ENCODE data around the gene SCNN1A. TPM values are rescaled to one million over a fixed set of nuclear protein-coding genes. Genes with fewer than 3 reads are reported as not detected.

Gene SCNN1A
- total RNA-seq, 6 experiments from 2014 or later, result 0.18 TPM; not detected in 5

GRCh38 chr12:6391013-6391412 is 15.7 kb upstream of the SCNN1A start:
- H3K36me3 Mint-ChIP-seq (ENCODE audit: low read depth), result peaks cover 52% of the 10 kb centered on the region
- TF ChIP-seq CTCF (IDR thresholded peaks at IDR 0.05), result no peak
- no peak overlapping the region for H3K27ac Mint-ChIP-seq
- peaks cover 4% of the 10 kb centered on the region; the same call in 1 of the 2 replicates for H3K27me3 Mint-ChIP-seq (ENCODE audit: insufficient read depth)
- no peak for DNase-seq
- peaks cover 15% of the 10 kb centered on the region; the same call in 1 of the 2 replicates for H3K4me1 Mint-ChIP-seq (ENCODE audit: low read depth)
- H3K4me3 Mint-ChIP-seq, result no peak overlapping the region
- H3K9me3 Mint-ChIP-seq, result no peaks in the 10 kb centered on the region

- no peak overlapping the region for H3K27ac Mint-ChIP-seq
- no peak for TF ChIP-seq CTCF (IDR thresholded peaks at IDR 0.05)
- no peak for DNase-seq
- peaks cover 18% of the 10 kb centered on the region for H3K4me1 Mint-ChIP-seq (ENCODE audit: low read depth)
- H3K9me3 Mint-ChIP-seq, result no peaks in the 10 kb centered on the region
- peaks cover 4% of the 10 kb centered on the region; the same call in 1 of the 2 replicates for H3K27me3 Mint-ChIP-seq (ENCODE audit: insufficient read depth)
- H3K36me3 Mint-ChIP-seq (ENCODE audit: low read depth), result peaks cover 51% of the 10 kb centered on the region
- H3K4me3 Mint-ChIP-seq, result no peak overlapping the region
Measured at GRCh38 chr12:6390084-6390799, 14.9 kb upstream of the SCNN1A start.

- H3K4me3 Mint-ChIP-seq, result no peak overlapping the region
- H3K9me3 Mint-ChIP-seq, result no peaks in the 10 kb centered on the region
- peaks cover 46% of the 10 kb centered on the region for H3K36me3 Mint-ChIP-seq (ENCODE audit: low read depth)
- H3K27me3 Mint-ChIP-seq (ENCODE audit: insufficient read depth), result no peaks in the 10 kb centered on the region; the same call in 1 of the 2 replicates
- H3K4me1 Mint-ChIP-seq (ENCODE audit: low read depth), result peaks cover 33% of the 10 kb centered on the region
- no peak overlapping the region for H3K27ac Mint-ChIP-seq
- no peak for TF ChIP-seq CTCF (IDR thresholded peaks at IDR 0.05)
- no peak for DNase-seq
Measured at GRCh38 chr12:6387541-6387940, 12.2 kb upstream of the SCNN1A start.

- Mint-ChIP-seq H3K4me1 (ENCODE audit: low read depth) (peaks cover 29% of the 10 kb centered on the region), H3K36me3 (ENCODE audit: low read depth) (peaks cover 35% of the 10 kb centered on the region), H3K27me3 (ENCODE audit: insufficient read depth) (no peaks in the 10 kb centered on the region; the same call in 1 of the 2 replicates), H3K9me3 (no peaks in the 10 kb centered on the region), H3K4me3 (peak overlapping the region; percentile 20), H3K27ac (no peak overlapping the region)
- DNase-seq, result no peak
- TF ChIP-seq CTCF (IDR thresholded peaks at IDR 0.05), result no peak
Measured at GRCh38 chr12:6386491-6386890, 11.1 kb upstream of the SCNN1A start.

GRCh38 chr12:6386038-6386437 is 10.7 kb upstream of the SCNN1A start:
- H3K9me3 Mint-ChIP-seq, result no peaks in the 10 kb centered on the region
- peak overlapping the region; percentile 27; the same call in 1 of the 2 replicates for H3K27ac Mint-ChIP-seq
- DNase-seq, result no peak
- peaks cover 29% of the 10 kb centered on the region for H3K4me1 Mint-ChIP-seq (ENCODE audit: low read depth)
- H3K36me3 Mint-ChIP-seq (ENCODE audit: low read depth), result peaks cover 31% of the 10 kb centered on the region
- peak overlapping the region; percentile 20; the same call in 1 of the 2 replicates for H3K4me3 Mint-ChIP-seq
- no peak for TF ChIP-seq CTCF (IDR thresholded peaks at IDR 0.05)
- H3K27me3 Mint-ChIP-seq (ENCODE audit: insufficient read depth), result no peaks in the 10 kb centered on the region; the same call in 1 of the 2 replicates

Data from HFFc6 (cell line).